ENCODE measurements around the gene ALKBH5. TPM values are rescaled to one million over a fixed set of nuclear protein-coding genes. Genes with fewer than 3 reads are reported as not detected.
A peak's percentile ranks its signal among the peaks of the same experiment; 100 is the strongest.

ALKBH5 gene
- total RNA-seq, 2 donors from 2014 or later, result 100 to 104 TPM

DNA sequence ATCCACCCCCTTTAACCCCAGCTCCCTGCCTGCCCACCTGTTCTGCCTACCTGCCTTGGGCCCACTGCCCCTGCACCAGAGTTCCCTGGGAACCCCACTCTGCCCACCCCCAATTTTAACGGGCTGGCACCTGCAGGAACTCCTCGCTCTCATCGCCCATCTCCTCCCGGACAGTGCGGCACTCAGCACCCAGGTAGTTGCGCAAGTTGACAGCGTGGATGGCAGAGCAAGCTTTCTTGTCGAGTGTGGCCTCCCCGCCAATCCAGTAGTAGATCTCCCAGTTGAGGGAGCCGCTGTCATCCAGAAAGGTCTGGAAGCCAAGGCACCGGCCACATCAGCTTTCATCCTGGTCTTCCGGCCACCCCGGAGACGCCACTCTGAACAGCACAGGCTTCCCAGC, 67.1 kb downstream of the ALKBH5 start:
- H3K9me3 ChIP-seq (ENCODE audit: control insufficient read depth, low read length, poor library complexity, severe bottlenecking), result no peaks in the 10 kb centered on the region
- no peak overlapping the region for H3K27ac Mint-ChIP-seq
- no peak for ATAC-seq

DNA sequence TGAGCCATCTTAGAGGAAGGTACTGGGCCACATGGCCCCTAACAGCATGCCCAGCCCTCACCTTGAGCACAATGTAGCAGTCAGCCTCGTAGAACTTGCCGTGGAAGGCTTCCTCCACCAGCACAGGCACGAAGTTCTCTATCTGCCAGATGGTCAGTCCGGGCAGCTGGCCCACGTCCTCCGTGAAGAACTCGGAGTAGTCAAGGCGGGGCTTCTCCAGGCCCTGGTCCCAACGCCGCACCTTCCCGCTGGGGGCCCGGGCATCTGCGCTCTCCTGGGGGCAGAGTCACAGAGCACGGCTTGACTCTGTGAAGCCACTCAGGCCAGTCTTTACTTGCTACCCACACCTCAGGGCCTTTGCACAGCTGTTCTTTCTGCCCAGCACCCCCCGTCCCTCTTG, 67.6 kb downstream of the ALKBH5 start:
- H3K36me3 Mint-ChIP-seq (ENCODE audit: low read depth), result peaks cover 6% of the 10 kb centered on the region
- no peak overlapping the region for H3K27ac Mint-ChIP-seq
- no peak overlapping the region for H3K4me3 Mint-ChIP-seq
- H3K4me1 Mint-ChIP-seq, result peaks cover 8% of the 10 kb centered on the region
- H3K27me3 Mint-ChIP-seq, result no peaks in the 10 kb centered on the region
- DNase-seq (no peak), ATAC-seq (no peak)
- H3K9me3 ChIP-seq (ENCODE audit: control insufficient read depth, low read length, poor library complexity, severe bottlenecking), result no peaks in the 10 kb centered on the region

More for the DNA sequence above, 67.1 kb downstream of the ALKBH5 start:
- DNase-seq, result no peak
- H3K4me1 Mint-ChIP-seq, result peaks cover 5% of the 10 kb centered on the region
- H3K27me3 Mint-ChIP-seq, result no peaks in the 10 kb centered on the region
- H3K36me3 Mint-ChIP-seq (ENCODE audit: low read depth), result peaks cover 6% of the 10 kb centered on the region
- H3K4me3 Mint-ChIP-seq, result no peak overlapping the region

DNA sequence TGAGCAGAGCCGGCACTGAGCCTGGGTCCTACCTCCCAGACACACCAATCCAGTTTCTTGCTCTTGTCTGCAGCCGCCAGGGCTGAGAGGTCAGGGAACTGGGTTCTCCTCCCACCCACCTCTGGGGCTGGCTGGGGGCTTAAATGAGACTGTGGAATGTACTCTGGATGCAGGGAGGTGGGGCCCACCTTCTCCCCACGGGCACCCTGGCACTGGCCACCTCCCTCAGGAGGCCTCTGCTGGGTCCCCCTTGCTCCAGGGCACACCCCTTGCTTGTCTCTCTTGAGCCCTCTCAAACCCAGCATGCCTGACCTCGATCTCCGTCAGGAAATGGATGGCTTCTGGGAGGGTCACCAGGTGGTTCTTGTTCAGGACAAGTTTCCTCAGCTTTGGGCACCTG, 68.5 kb downstream of the ALKBH5 start:
- Mint-ChIP-seq H3K36me3 (ENCODE audit: low read depth) (peaks cover 5% of the 10 kb centered on the region), H3K4me1 (peaks cover 11% of the 10 kb centered on the region), H3K27me3 (no peaks in the 10 kb centered on the region), H3K4me3 (no peak overlapping the region), H3K27ac (peak overlapping the region; percentile 27)
- DNase-seq (no peak), ATAC-seq (no peak)
- H3K9me3 ChIP-seq (ENCODE audit: control insufficient read depth, low read length, poor library complexity, severe bottlenecking), result no peaks in the 10 kb centered on the region

DNA sequence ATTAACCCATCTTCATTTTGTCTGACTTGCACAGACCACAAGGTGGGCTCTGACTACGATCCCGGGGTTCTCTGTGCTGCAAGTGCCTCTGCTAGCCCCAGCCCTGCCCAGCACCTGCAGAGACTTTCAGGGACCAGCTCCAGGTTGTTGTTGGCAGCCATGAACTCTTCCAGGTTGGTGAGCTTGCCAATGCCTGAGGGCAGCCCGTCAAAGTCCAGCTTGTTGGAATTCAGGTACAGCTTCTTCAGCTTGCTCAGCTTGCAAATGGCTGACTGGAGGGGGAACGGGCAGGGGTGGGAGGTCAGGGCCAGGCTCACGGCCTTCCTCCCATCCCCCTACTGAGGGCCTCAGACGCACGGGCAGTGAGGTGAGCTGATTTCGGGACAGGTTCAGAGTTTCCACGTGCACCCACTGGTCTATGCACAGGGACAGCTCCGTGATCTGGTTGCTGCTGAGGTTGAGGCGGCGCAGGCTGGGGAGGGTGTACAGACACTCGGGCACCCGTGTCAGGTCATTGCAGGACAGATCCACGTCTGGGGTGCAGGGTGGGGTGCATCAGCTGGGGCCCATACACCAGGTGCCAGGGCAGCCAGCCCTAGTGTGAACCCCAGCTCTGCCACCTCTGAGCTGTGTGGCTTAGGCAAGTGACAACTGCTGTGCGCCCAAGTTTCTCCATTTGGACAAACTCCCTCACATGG, 69.7 kb downstream of the ALKBH5 start:
- ATAC-seq (no peak), DNase-seq (no peak)
- Mint-ChIP-seq H3K4me1 (peaks cover 12% of the 10 kb centered on the region), H3K36me3 (ENCODE audit: low read depth) (no peaks in the 10 kb centered on the region), H3K27me3 (no peaks in the 10 kb centered on the region), H3K4me3 (no peak overlapping the region), H3K27ac (no peak overlapping the region)
- H3K9me3 ChIP-seq (ENCODE audit: control insufficient read depth, low read length, poor library complexity, severe bottlenecking), result no peaks in the 10 kb centered on the region

DNA sequence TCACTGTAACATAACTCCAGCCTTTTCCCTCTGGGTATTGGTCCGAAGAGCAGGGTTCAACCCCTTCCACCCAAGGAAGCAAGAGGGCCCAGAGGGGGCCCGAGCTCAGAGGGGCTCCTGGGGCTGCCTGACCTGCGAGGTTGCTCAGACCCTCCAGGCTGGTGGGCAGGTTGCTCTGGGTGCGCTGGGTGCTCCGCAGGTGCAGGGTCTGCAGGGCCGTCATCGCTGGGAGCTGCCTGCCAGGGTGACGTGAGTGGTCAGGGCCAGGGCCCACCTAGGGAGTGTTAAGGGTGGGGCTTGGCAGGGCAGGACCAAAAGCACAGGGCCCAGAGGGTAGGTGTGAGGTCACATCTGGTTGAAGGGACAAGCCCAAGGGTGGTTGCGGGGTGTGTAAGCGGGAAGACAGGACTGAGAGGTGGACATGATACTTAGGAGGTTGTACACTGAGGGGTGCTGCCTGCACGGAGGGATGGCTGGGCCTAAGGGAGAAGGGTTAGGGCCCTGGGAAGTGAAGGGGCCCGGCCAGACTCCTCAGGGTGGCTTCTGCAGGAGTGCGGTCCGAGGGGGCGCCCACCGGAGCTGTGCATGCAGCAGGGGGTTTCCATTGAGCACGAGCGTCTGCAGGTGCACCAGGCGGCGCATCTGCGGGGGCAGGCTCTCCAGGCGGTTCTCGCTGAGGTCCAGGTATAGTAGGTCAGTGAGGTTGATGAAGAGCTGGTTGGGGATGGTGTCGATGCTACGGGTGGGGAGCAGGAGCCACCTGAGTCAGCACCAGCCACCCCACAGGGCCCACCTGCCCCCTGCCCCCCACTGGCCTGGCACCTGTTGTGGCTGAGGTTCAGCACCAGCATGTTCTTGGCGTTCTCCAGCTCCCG, 70.6 kb downstream of the ALKBH5 start:
- H3K27me3 Mint-ChIP-seq, result no peaks in the 10 kb centered on the region
- DNase-seq (no peak), ATAC-seq (no peak)
- H3K9me3 ChIP-seq (ENCODE audit: control insufficient read depth, low read length, poor library complexity, severe bottlenecking), result no peaks in the 10 kb centered on the region
- peaks cover 12% of the 10 kb centered on the region for H3K4me1 Mint-ChIP-seq
- no peak overlapping the region for H3K4me3 Mint-ChIP-seq
- no peak overlapping the region for H3K27ac Mint-ChIP-seq
- H3K36me3 Mint-ChIP-seq (ENCODE audit: low read depth), result no peaks in the 10 kb centered on the region

DNA sequence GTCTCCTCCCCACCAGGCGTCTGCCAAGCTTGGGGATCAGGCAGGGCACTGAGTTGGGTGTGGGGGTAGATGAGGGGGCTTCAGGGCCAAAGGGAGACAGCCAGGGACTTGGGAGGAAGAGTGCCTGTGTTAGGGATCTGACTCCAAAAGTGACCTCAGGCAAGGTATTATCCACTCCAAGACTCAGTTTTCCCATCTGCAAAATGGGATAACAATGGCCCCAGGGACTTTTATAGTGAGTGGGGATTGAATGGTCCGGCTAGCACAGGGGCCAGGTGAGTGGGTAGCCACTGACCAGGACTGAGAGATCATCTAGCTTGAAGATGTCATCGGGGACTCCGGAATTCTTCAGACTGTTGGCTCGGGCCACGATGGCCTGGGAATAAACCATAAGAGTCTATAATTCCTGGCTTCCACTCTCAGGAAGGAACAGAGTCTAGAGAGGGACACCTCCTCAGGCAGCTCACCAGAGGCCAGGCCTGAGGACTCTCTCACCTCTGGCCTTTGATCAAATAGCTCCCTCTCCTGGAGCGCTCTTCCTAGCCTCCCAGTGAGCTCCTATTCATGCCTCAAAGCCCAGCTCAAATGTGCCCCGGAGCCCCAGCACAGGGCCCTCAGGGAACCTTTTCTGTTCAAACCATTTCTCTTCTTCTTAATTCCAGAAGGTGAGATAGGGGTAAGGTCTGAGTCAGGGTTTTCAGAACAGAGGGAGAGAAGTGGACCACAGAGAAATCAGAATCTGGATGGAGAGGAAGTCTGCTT, 71.4 kb downstream of the ALKBH5 start:
- Mint-ChIP-seq H3K36me3 (ENCODE audit: low read depth) (no peaks in the 10 kb centered on the region), H3K4me1 (peaks cover 17% of the 10 kb centered on the region), H3K4me3 (no peak overlapping the region), H3K27me3 (no peaks in the 10 kb centered on the region), H3K27ac (peak overlapping the region; percentile 11)
- ATAC-seq (no peak), DNase-seq (no peak)
- H3K9me3 ChIP-seq (ENCODE audit: control insufficient read depth, low read length, poor library complexity, severe bottlenecking), result no peaks in the 10 kb centered on the region

DNA sequence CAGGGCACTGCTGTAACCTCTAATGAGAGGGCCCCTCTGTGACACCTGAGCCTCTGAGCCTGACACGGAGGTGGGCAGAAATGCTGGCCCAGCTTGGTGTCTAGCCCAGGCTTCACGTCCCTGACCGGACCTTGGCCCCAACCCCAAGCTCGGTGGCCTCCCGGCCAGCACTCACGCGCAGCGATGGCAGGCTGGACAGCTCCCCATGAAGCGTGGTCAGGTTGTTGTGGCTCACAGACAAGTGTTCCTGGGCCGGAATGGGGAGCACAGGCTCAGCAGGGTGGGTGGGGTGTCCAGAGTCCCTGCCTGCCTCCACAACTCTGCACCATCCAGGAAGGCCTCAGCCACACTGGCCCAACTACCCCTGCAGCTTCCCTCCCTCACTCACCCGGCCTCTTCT, 72.7 kb downstream of the ALKBH5 start:
- ATAC-seq (no peak), DNase-seq (no peak)
- H3K4me3 Mint-ChIP-seq, result peak overlapping the region; percentile 28
- H3K27ac Mint-ChIP-seq, result peak overlapping the region; percentile 11
- H3K4me1 Mint-ChIP-seq, result peaks cover 20% of the 10 kb centered on the region
- no peaks in the 10 kb centered on the region for H3K27me3 Mint-ChIP-seq
- no peaks in the 10 kb centered on the region for H3K9me3 ChIP-seq (ENCODE audit: control insufficient read depth, low read length, poor library complexity, severe bottlenecking)
- H3K36me3 Mint-ChIP-seq (ENCODE audit: low read depth), result no peaks in the 10 kb centered on the region

DNA sequence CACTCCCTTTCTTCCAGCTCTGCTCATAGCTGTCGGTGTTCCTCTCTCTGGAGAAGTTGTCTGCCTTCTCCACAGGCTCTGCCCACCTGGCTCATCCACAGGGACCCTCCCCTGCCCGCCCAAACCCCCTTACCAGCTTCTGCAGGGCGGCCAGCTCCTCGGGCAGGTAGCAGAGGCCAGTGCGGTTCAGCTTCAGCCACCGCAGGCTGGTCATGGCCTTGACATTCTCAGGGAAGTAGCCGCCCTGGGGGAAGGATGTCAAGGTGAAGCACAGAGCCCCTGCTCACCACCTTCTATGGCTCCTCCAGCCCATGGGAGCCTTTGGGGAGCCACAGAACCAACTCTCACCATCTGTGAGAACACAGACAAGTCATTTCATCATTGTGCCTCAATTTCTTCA, 73.1 kb downstream of the ALKBH5 start:
- H3K9me3 ChIP-seq (ENCODE audit: control insufficient read depth, low read length, poor library complexity, severe bottlenecking), result no peaks in the 10 kb centered on the region
- Mint-ChIP-seq H3K4me1 (peaks cover 24% of the 10 kb centered on the region), H3K27ac (peak overlapping the region; percentile 93), H3K4me3 (peak overlapping the region; percentile 98), H3K36me3 (ENCODE audit: low read depth) (no peaks in the 10 kb centered on the region), H3K27me3 (no peaks in the 10 kb centered on the region)
- DNase-seq, result no peak
- no peak for ATAC-seq

DNA sequence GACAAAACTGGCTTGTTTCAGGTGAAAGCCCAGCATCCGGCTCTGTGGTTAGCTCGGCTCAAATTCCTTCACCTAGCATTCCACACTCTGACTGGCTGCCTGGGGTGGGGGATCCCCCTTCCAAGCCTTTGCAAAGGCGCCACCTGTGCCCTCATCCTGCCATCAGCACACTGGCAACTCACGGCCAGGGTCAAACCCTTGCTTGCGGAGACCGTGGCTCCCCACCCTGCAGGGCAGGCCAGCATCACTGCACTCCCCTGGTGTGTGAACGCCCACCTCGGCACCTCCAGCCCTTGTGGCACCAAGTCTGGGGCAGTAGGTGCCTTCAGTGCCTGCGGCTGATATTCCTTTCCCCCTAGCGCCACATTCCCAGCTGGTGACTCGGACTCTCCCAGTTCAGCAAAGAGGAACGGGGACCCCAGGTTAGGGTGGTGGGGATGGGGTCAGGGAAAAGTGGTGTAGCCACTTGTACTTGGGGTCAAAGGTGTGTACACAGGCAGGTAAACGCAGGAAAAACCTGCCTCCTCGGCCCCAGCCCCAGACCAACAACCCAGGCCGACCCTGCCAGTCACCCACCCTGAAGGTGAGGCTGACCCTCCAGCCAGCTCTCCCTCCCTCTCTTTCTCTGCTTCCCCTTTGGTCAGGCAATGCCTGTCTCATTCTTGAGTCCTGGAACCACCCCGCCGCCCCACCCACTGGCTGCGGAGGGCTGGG, 73.8 kb downstream of the ALKBH5 start:
- no peaks in the 10 kb centered on the region for H3K27me3 Mint-ChIP-seq
- peak overlapping the region; percentile 93 for H3K27ac Mint-ChIP-seq
- H3K36me3 Mint-ChIP-seq (ENCODE audit: low read depth), result no peaks in the 10 kb centered on the region
- no peaks in the 10 kb centered on the region for H3K9me3 ChIP-seq (ENCODE audit: control insufficient read depth, low read length, poor library complexity, severe bottlenecking)
- peak overlapping the region; percentile 98 for H3K4me3 Mint-ChIP-seq
- no peak for ATAC-seq
- H3K4me1 Mint-ChIP-seq, result peaks cover 27% of the 10 kb centered on the region
- DNase-seq, result no peak

DNA sequence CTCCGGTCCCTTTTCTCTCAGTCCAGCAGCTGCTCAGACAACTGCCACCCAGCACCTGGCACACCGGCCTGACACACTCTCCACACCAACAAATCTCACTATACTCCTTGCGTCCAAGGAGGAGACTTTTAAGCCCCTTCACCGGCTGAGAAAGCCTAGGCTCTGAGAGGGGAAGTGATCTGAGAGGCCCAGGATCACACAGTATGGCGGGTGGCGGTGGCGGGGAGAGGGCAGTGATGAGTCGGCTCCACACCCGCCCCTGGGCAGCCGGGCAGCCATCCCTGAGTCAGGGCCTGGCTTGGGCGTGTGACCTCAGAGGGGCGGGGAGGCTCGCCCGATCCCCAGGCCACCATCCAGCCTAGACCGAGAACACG, 74.3 kb downstream of the ALKBH5 start:
- H3K27ac Mint-ChIP-seq, result peak overlapping the region; percentile 93
- no peaks in the 10 kb centered on the region for H3K36me3 Mint-ChIP-seq (ENCODE audit: low read depth)
- H3K4me1 Mint-ChIP-seq, result peaks cover 27% of the 10 kb centered on the region
- ATAC-seq (peak; percentile 32), DNase-seq (peak in 2 of 3 donors; percentile 32 to 42)
- no peaks in the 10 kb centered on the region for H3K27me3 Mint-ChIP-seq
- H3K9me3 ChIP-seq (ENCODE audit: control insufficient read depth, low read length, poor library complexity, severe bottlenecking), result no peaks in the 10 kb centered on the region
- H3K4me3 Mint-ChIP-seq, result peak overlapping the region; percentile 98

DNA sequence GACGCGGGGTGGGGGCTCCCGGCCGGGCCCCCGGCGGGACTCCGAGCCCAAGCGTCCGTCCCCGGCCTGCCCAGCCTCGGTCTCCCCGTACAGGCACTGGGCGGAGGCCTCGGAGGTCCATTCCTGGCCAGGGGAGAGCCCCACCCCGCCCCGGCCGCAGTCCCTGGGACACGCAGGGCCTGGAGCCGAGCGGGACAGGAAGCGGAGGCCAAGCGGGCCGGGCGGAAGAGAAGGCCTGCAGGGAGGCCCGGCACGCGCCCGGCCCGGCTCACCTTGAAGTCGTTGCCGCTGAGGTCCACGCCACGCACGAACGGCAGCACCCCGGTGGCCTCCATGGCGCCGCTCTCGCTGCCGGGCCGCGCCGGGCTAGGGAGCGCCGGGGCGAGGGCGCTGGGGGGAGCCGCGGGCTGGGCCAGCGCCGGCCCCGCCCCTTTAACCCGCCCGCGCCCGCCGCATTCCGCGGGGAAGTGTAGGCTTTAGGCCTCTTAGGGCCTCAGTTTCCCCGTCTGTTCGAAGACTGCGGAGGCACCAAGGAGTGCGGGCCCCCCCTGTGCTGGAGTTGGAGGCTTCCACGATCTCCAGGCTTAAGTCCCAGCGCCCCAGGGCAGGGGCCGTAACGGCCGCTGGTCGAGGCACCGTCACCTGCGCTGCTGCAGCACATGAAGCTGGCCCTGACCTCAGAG, 74.9 kb downstream of the ALKBH5 start, which contains the start of gene FLII:
Gene FLII (minus strand): TSS at position 383 of the 683 bp plus-strand sequence. CDS start 48 bp downstream, at position 335.
- H3K4me3 Mint-ChIP-seq, result peak within 1 kb of the TSS; percentile 98
- ATAC-seq (peak; percentile 54), DNase-seq (peak; percentile 43 to 65 (median 59))
- H3K36me3 Mint-ChIP-seq (ENCODE audit: low read depth), result no peaks in the 10 kb centered on the region
- H3K27ac Mint-ChIP-seq, result peak within 1 kb of the TSS; percentile 93
- H3K27me3 Mint-ChIP-seq, result no peaks in the 10 kb centered on the region
- H3K9me3 ChIP-seq (ENCODE audit: control insufficient read depth, low read length, poor library complexity, severe bottlenecking), result no peaks in the 10 kb centered on the region
- H3K4me1 Mint-ChIP-seq, result peaks cover 30% of the 10 kb centered on the region
